GM18507 (cell line): ENCODE data around the gene PDZD8.
A peak's percentile ranks its signal among the peaks of the same experiment; 100 is the strongest.
"Not testable (repeated sequence)": the region's sequence is repeated elsewhere in the genome, so short reads cannot be mapped to it uniquely, and the experiment has no call there.

Source experiments
- DNase-seq: peaks from one replicate; pipeline ENCODE4 v3.0.0; 2011; ENCODE audit warnings: low read depth; ENCODE audit not compliant: insufficient read length; ENCODE audit errors: extremely low spot score
- FAIRE-seq: peaks from 2 replicates; lab custom pipeline; 2011; peaks lifted over from hg19 to GRCh38; lab: Jason Lieb, UNC

Gene PDZD8

DNA sequence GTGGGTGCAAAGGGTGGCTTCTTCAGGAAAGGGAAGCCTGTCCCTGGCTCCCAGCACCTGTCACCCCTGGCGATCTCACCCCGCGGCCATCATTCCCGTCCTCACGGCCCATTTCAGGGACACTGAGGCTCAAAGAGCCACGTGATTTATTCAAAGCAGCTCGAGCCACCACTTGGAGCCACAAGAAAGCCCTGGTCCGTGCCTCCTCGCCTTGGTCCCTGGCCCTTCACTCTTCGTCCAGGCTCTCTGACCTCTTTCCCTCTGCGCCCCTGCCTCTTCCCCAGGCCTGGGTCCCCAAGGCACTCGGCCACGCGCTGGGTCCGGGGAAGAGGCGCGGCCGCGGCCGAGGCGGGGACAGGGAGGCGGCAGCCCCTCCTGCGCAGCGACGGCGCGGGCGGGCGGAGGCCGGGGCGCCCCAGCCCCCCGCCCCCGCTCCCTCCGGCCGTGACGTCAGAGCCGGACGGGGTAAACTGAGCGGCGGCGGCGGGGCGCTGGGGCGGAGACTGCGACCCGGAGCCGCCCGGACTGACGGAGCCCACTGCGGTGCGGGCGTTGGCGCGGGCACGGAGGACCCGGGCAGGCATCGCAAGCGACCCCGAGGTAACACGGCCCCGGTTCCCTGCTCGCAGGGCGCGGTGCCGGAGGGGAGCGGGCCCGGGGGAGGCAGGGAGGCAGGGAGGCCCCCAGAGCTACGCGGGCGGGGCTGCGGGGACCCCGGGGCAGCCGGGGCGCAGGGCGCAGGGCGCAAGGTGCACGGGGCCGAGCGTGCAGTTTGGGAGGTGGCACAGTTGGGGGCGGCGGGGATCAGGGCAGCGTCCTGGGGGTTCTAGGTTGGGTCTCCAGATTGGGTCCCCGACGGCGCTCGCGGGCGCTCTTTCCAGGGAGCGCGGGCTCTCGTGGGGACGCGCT lies 134.4 kb downstream of the PDZD8 start, which contains the start of gene SLC18A2:
Gene SLC18A2, plus strand, starts transcription at position 494 of the 909 bp plus-strand sequence. CDS start 580 bp downstream, outside the sequence.
- no peak for FAIRE-seq
- DNase-seq: no peak

DNA sequence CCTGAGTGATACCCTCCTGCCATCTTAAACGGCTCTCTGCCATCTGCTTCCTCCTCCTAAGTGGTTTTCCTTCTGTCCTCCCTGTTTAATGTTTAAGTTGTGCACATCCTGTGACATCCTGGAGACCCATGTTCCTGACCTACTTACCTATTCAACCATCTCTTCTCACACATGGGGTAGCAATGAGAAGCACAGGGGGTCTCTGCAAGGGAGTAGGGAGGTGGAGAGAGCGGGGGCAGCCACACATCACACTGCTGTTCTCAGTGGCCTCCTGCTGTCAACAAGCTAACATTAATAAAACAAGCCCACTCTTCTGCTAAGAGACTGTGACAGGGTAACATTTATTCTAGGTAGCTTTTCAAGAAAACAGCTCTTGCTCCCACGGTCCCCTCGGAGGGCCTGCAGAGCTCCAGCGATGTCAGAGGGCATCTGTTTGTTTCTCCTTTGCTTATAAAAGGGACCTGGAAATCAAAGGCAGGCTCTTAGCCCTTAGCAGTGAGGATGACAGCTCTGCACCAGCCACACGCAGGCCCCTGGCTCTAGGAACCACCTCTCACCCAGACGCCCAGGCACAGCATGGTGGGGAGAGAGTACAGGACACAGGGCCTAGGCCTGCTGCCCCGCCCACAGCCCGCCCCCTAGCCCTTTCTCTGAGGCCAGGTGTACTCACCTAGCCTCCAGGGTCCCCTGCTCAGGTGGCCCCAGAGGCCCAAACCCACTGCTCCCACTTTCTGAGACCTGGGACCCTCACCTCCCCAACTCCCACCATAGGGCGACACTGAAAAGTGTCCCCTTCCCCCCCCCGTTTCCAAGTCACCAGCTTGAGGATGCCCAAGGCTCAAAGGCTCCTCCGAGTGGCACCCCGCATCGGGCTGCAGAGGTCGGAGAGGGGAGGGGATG lies 135.3 kb downstream of the PDZD8 start:
- FAIRE-seq (no peak), DNase-seq (no peak)

DNA sequence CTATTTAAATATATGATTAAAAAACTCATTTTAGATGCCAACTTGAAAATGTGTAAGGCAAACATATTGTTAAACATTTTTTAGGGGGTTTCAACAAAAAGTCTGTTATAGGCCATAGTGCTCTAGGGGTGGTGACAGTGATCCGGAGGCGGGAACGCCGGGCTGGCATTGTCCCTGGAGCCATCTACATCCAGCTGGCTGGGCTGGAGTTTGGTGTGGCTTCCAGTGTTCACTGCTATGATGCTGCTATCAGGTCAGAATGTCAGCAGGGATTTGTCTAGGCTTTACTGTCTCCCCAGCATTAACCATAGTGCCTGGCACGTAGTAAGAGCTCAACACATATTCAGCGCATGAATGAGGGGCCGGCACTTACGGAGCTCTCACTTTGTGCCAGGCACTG lies 136.2 kb downstream of the PDZD8 start:
- FAIRE-seq: no peak
- DNase-seq: no peak

DNA sequence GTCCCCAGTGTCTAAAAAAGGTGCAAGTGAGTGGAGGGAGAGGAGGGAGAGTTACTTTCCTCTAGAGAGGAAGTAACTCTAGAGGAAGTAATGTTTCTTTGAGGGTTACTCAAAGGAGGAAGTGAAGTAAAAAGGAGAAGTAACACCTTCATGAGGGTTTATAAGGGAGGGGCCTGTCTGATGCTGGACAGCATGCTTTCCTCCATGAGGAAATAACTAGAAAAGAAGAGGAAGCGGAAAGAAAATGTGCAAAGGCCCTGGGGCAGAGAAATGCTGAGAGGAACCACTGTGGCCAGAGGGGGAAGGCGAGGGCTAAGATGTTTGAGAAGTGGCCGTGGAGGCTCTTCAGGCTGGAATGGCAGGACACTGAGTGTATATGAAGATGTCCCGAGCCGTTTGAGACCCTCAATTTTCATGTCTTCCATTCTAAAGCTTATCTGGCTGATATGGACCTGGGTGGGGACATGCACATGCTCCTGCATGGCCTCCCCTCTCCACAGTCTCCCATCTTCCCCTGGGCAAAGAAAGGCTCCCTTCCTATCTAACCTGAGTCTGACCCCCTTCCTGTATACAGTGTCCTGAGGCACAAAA lies 137.7 kb downstream of the PDZD8 start:
- FAIRE-seq: peak; percentile 39
- no peak for DNase-seq

DNA sequence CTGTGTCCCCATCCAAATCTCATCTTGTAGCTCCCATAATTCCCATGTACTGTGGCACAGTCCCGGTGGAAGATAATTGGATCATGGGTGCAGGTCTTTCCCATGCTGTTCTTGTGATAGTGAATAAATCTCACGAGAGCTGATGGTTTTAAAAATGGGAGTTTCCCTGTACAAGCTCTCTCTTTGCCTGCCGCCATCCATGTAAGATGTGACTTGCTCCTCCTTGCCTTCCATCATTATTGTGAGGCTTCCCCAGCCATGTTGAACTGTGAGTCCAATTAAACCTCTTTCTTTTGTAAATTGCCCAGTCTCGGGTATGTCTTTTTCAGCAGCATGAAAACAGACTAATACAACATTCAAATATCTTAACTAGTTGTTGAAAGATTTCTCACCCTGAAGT lies 145.1 kb downstream of the PDZD8 start:
- DNase-seq, FAIRE-seq: not testable (repeated sequence)

DNA sequence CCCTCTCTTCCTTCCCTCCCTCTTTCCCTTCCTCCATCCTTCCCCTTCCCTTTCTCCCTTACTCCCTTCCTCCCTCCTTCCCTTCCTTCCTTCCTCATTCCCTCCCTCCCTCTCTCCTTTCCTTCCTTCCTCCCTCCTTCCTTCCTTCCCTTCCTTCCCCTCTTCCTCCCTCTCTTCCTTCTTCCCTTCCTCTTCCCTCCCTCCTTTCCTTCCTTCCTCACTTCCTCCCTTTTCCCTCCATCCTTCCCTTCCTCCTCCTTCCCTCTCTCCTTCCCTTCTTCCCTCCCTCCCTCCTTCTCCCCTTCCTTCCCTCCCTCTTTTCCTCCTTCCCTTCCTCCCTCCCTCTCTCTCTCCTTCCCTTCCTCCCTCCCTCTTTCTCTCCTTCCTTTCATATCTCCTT lies 147.0 kb downstream of the PDZD8 start:
- no peak for DNase-seq
- FAIRE-seq: no peak
